ENCODE data around the gene ACTR3C.
A peak's percentile ranks its signal among the peaks of the same experiment; 100 is the strongest.

ACTR3C gene

GRCh38 chr7:150365194-150365593 lies 41.8 kb upstream of the ACTR3C start:
- Mint-ChIP-seq H3K27me3 (ENCODE audit: low read depth) (no peaks in the 10 kb centered on the region), H3K36me3 (ENCODE audit: low read depth) (no peaks in the 10 kb centered on the region), H3K9me3 (no peaks in the 10 kb centered on the region), H3K27ac (no peak overlapping the region), H3K4me3 (peak overlapping the region in 1 of 3 experiments; percentile 38), H3K4me1 (peaks cover 66% of the 10 kb centered on the region)
- TF ChIP-seq CTCF (IDR thresholded peaks at IDR 0.05; ENCODE audit: unreplicated experiment in 3 of 3), result no peak

- peak overlapping the region in 2 of 3 experiments; percentile 6 to 26 for H3K4me3 Mint-ChIP-seq
- no peaks in the 10 kb centered on the region for H3K27me3 Mint-ChIP-seq (ENCODE audit: low read depth)
- peaks cover 57% of the 10 kb centered on the region for H3K4me1 Mint-ChIP-seq
- no peaks in the 10 kb centered on the region for H3K36me3 Mint-ChIP-seq (ENCODE audit: low read depth)
- TF ChIP-seq CTCF (IDR thresholded peaks at IDR 0.05; ENCODE audit: unreplicated experiment in 3 of 3), result no peak
- H3K27ac Mint-ChIP-seq, result peak overlapping the region in 2 of 3 experiments; percentile 23 to 61
- no peaks in the 10 kb centered on the region for H3K9me3 Mint-ChIP-seq
Observed at GRCh38 chr7:150363872-150364271, 40.5 kb upstream of the ACTR3C start.

GRCh38 chr7:150363370-150363769 lies 40.0 kb upstream of the ACTR3C start:
- Mint-ChIP-seq H3K4me3 (no peak overlapping the region), H3K36me3 (ENCODE audit: low read depth) (no peaks in the 10 kb centered on the region), H3K27ac (peak overlapping the region in 2 of 3 experiments; percentile 77 to 80), H3K4me1 (peaks cover 57% of the 10 kb centered on the region), H3K27me3 (ENCODE audit: low read depth) (no peaks in the 10 kb centered on the region), H3K9me3 (no peaks in the 10 kb centered on the region)
- TF ChIP-seq CTCF (IDR thresholded peaks at IDR 0.05; ENCODE audit: unreplicated experiment in 3 of 3), result no peak

- no peaks in the 10 kb centered on the region for H3K9me3 Mint-ChIP-seq
- H3K4me3 Mint-ChIP-seq, result peak overlapping the region; percentile 2 to 45 (median 4)
- no peaks in the 10 kb centered on the region for H3K36me3 Mint-ChIP-seq (ENCODE audit: low read depth)
- TF ChIP-seq CTCF (IDR thresholded peaks at IDR 0.05; ENCODE audit: unreplicated experiment in 3 of 3), result no peak
- peaks cover 52% of the 10 kb centered on the region for H3K4me1 Mint-ChIP-seq
- H3K27ac Mint-ChIP-seq, result peak overlapping the region; percentile 64 to 80 (median 77)
- no peaks in the 10 kb centered on the region for H3K27me3 Mint-ChIP-seq (ENCODE audit: low read depth)
Observed at GRCh38 chr7:150361807-150362621, 38.7 kb upstream of the ACTR3C start.

GRCh38 chr7:150361402-150361801 lies 38.1 kb upstream of the ACTR3C start:
- Mint-ChIP-seq H3K4me1 (peaks cover 52% of the 10 kb centered on the region), H3K4me3 (peak overlapping the region; percentile 2 to 45 (median 4)), H3K9me3 (no peaks in the 10 kb centered on the region)

More at GRCh38 chr7:150361402-150361801, 38.1 kb upstream of the ACTR3C start:
- Mint-ChIP-seq H3K27me3 (ENCODE audit: low read depth) (no peaks in the 10 kb centered on the region), H3K36me3 (ENCODE audit: low read depth) (no peaks in the 10 kb centered on the region), H3K27ac (peak overlapping the region; percentile 64 to 80 (median 77))
- no peak for TF ChIP-seq CTCF (IDR thresholded peaks at IDR 0.05; ENCODE audit: unreplicated experiment in 3 of 3)
